ENCODE measurements around the gene ECD. TPM values are rescaled to one million over a fixed set of nuclear protein-coding genes. Genes with fewer than 3 reads are reported as not detected.
"Not testable (repeated sequence)": the region's sequence is repeated elsewhere in the genome, so short reads cannot be mapped to it uniquely, and the experiment has no call there.

ECD gene
- total RNA-seq, 1 donor from 2014 or later = 23.5 TPM

DNA sequence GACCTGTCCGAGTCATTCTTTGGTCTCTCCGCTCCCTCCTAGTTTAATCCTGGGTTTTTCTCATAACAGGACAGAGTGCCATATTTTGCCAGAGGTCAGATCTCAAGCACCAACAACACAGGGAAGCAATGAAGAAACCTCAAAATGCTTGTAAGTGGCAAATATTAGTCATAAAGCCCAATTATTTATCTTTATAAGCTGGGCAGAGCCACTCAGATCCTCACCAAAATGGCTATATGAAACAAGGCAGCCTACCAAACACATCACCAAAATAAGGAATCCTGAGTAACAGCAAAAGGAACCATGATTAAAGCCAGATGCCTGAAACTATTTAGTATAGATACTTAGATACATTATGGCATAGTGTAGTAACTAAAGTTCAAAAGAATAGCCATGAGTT lies 4.7 kb downstream of the ECD start:
- Histone ChIP-seq H3K36me3 (ENCODE audit: control insufficient read depth in 3 of 3, insufficient read depth in 3 of 3, low read length in 3 of 3) (peaks cover 10 to 17% (median 16%) of the 10 kb centered on the region in 3 donors), H3K9me3 (ENCODE audit: control insufficient read depth in 3 of 3, low read length in 3 of 3) (no peaks in the 10 kb centered on the region), H3K4me1 (ENCODE audit: control insufficient read depth in 3 of 3, insufficient read depth in 3 of 3, low read length in 3 of 3) (peaks cover 5 to 24% (median 14%) of the 10 kb centered on the region in 3 donors), H3K27me3 (ENCODE audit: control insufficient read depth in 3 of 3, insufficient read depth in 3 of 3, low read length in 3 of 3) (no peaks in the 10 kb centered on the region), H3K9ac (ENCODE audit: low read depth in 1 of 3, low read length in 3 of 3) (no peak overlapping the region), H3K27ac (ENCODE audit: low read depth, low read length) (no peak overlapping the region), H3K4me3 (ENCODE audit: low read length in 3 of 3) (no peak overlapping the region)

DNA sequence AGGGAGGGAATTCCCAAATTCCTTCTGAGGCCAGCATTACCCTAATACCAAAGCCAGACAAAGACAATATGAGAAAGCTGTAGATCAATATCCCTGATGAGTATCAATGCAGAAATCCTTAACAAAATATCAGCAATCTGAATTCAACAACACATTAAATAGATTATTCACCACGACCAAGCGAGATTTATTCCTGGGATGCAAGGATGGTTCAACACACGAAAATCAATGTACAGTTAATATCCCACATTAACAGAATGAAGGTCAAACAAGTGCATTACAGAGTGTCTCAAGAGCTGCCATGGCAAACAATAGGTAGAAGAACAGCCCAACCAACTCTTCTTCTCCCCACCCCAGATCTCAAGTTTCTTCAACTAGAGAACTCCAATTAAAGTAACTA lies 6.1 kb downstream of the ECD start:
- H3K36me3 ChIP-seq (ENCODE audit: control insufficient read depth in 3 of 3, insufficient read depth in 3 of 3, low read length in 3 of 3) = peaks cover 10 to 18% (median 17%) of the 10 kb centered on the region in 3 donors
- no peaks in the 10 kb centered on the region for H3K27me3 ChIP-seq (ENCODE audit: control insufficient read depth in 3 of 3, insufficient read depth in 3 of 3, low read length in 3 of 3)
- peaks cover 2 to 18% (median 5%) of the 10 kb centered on the region in 3 donors for H3K4me1 ChIP-seq (ENCODE audit: control insufficient read depth in 3 of 3, insufficient read depth in 3 of 3, low read length in 3 of 3)

GRCh38 chr10:73161079-73161478 lies 6.7 kb downstream of the ECD start:
- H3K4me1 ChIP-seq (ENCODE audit: control insufficient read depth in 3 of 3, insufficient read depth in 3 of 3, low read length in 3 of 3) = peaks cover 2 to 12% (median 5%) of the 10 kb centered on the region in 3 donors
- no peaks in the 10 kb centered on the region for H3K27me3 ChIP-seq (ENCODE audit: control insufficient read depth in 3 of 3, insufficient read depth in 3 of 3, low read length in 3 of 3)
- H3K27ac ChIP-seq (ENCODE audit: low read depth, low read length) = no peak overlapping the region
- H3K36me3 ChIP-seq (ENCODE audit: control insufficient read depth in 3 of 3, insufficient read depth in 3 of 3, low read length in 3 of 3) = peaks cover 10 to 24% (median 21%) of the 10 kb centered on the region in 3 donors
- H3K4me3 ChIP-seq (ENCODE audit: low read length in 3 of 3) = no peak overlapping the region
- H3K9me3 ChIP-seq (ENCODE audit: control insufficient read depth in 3 of 3, low read length in 3 of 3) = no peaks in the 10 kb centered on the region
- H3K9ac ChIP-seq (ENCODE audit: low read depth in 1 of 3, low read length in 3 of 3) = no peak overlapping the region

More for the DNA sequence above, 6.1 kb downstream of the ECD start:
- no peak overlapping the region for H3K4me3 ChIP-seq (ENCODE audit: low read length in 3 of 3)
- H3K9me3 ChIP-seq (ENCODE audit: control insufficient read depth in 3 of 3, low read length in 3 of 3) = no peaks in the 10 kb centered on the region
- H3K27ac ChIP-seq (ENCODE audit: low read depth, low read length) = no peak overlapping the region
- no peak overlapping the region for H3K9ac ChIP-seq (ENCODE audit: low read depth in 1 of 3, low read length in 3 of 3)

GRCh38 chr10:73159038-73159648 lies 8.7 kb downstream of the ECD start:
- Histone ChIP-seq H3K27ac (ENCODE audit: low read depth, low read length) (no peak overlapping the region), H3K4me3 (ENCODE audit: low read length in 3 of 3) (no peak overlapping the region), H3K9ac (ENCODE audit: low read depth in 1 of 3, low read length in 3 of 3) (no peak overlapping the region), H3K9me3 (ENCODE audit: control insufficient read depth in 3 of 3, low read length in 3 of 3) (no peaks in the 10 kb centered on the region), H3K27me3 (ENCODE audit: control insufficient read depth in 3 of 3, insufficient read depth in 3 of 3, low read length in 3 of 3) (no peaks in the 10 kb centered on the region), H3K36me3 (ENCODE audit: control insufficient read depth in 3 of 3, insufficient read depth in 3 of 3, low read length in 3 of 3) (peaks cover 10 to 31% (median 25%) of the 10 kb centered on the region in 3 donors), H3K4me1 (ENCODE audit: control insufficient read depth in 3 of 3, insufficient read depth in 3 of 3, low read length in 3 of 3) (peaks cover 2 to 9% (median 5%) of the 10 kb centered on the region in 3 donors)

DNA sequence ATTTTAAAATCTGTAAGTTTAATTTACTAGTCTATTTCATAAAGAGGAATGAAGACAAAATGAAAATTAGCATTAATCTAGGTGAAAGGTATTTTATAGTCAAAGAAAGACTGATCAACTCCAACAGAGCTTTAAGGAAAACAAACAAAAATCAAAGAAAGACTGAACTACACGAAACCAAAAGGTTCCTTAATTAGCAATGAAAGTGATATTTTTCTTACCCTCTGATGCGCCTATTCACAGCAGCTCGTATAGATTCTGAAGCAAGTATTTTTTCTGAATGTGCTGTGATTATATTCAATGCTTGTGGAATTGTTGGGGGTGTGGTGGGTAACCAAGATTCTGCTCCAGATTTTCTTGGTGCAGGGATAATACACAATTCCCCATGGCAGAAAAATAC lies 11.8 kb downstream of the ECD start:
- Histone ChIP-seq H3K4me1 (ENCODE audit: control insufficient read depth in 3 of 3, insufficient read depth in 3 of 3, low read length in 3 of 3) (no peaks in the 10 kb centered on the region), H3K36me3 (ENCODE audit: control insufficient read depth in 3 of 3, insufficient read depth in 3 of 3, low read length in 3 of 3) (peaks cover 10 to 31% (median 24%) of the 10 kb centered on the region in 3 donors)

GRCh38 chr10:73152009-73152408 lies 15.8 kb downstream of the ECD start:
- Histone ChIP-seq H3K9me3 (ENCODE audit: control insufficient read depth in 3 of 3, low read length in 3 of 3) (no peaks in the 10 kb centered on the region), H3K9ac (ENCODE audit: low read depth in 1 of 3, low read length in 3 of 3) (no peak overlapping the region), H3K27ac (ENCODE audit: low read depth, low read length) (no peak overlapping the region), H3K27me3 (ENCODE audit: control insufficient read depth in 3 of 3, insufficient read depth in 3 of 3, low read length in 3 of 3) (no peaks in the 10 kb centered on the region), H3K4me1 (ENCODE audit: control insufficient read depth in 3 of 3, insufficient read depth in 3 of 3, low read length in 3 of 3) (no peaks in the 10 kb centered on the region), H3K36me3 (ENCODE audit: control insufficient read depth in 3 of 3, insufficient read depth in 3 of 3, low read length in 3 of 3) (peaks cover 14 to 46% (median 33%) of the 10 kb centered on the region in 3 donors), H3K4me3 (ENCODE audit: low read length in 3 of 3) (no peak overlapping the region)

More for the DNA sequence above, 11.8 kb downstream of the ECD start:
- Histone ChIP-seq H3K9me3 (ENCODE audit: control insufficient read depth in 3 of 3, low read length in 3 of 3) (no peaks in the 10 kb centered on the region), H3K27ac (ENCODE audit: low read depth, low read length) (no peak overlapping the region), H3K4me3 (ENCODE audit: low read length in 3 of 3) (no peak overlapping the region), H3K9ac (ENCODE audit: low read depth in 1 of 3, low read length in 3 of 3) (no peak overlapping the region), H3K27me3 (ENCODE audit: control insufficient read depth in 3 of 3, insufficient read depth in 3 of 3, low read length in 3 of 3) (no peaks in the 10 kb centered on the region)

- peaks cover 23 to 45% (median 36%) of the 10 kb centered on the region in 3 donors for H3K36me3 ChIP-seq (ENCODE audit: control insufficient read depth in 3 of 3, insufficient read depth in 3 of 3, low read length in 3 of 3)
Observed at GRCh38 chr10:73150633-73151413, 17.0 kb downstream of the ECD start.

GRCh38 chr10:73141603-73142002 lies 26.2 kb downstream of the ECD start:
- H3K36me3 ChIP-seq (ENCODE audit: control insufficient read depth in 3 of 3, insufficient read depth in 3 of 3, low read length in 3 of 3) = peaks cover 31 to 52% (median 50%) of the 10 kb centered on the region in 3 donors
- no peaks in the 10 kb centered on the region for H3K4me1 ChIP-seq (ENCODE audit: control insufficient read depth in 3 of 3, insufficient read depth in 3 of 3, low read length in 3 of 3)

More at GRCh38 chr10:73150633-73151413, 17.0 kb downstream of the ECD start:
- not testable (repeated sequence) for H3K9ac ChIP-seq (ENCODE audit: low read depth in 1 of 3, low read length in 3 of 3); H3K27me3 ChIP-seq (ENCODE audit: control insufficient read depth in 3 of 3, insufficient read depth in 3 of 3, low read length in 3 of 3); H3K4me3 ChIP-seq (ENCODE audit: low read length in 3 of 3); H3K4me1 ChIP-seq (ENCODE audit: control insufficient read depth in 3 of 3, insufficient read depth in 3 of 3, low read length in 3 of 3); H3K27ac ChIP-seq (ENCODE audit: low read depth, low read length); H3K9me3 ChIP-seq (ENCODE audit: control insufficient read depth in 3 of 3, low read length in 3 of 3)

DNA sequence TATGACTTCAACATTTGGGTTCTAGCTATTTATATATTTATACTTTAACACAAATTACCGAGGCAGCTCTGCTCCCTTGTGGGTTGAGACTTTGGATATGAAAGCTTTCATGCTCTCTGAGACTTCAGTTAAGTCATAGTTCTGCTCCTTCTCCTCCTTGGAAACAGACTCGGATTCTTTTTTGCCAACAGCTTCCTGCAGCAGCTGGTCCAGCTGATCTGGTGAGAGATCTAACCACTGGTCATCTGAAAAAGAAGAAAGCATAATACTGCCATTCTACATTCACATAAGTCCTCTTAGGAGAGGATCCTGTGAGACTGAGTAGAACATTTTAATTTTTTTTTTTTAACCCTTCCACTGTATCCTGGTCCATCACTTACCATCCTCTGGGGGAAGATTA lies 28.6 kb downstream of the ECD start:
- H3K36me3 ChIP-seq (ENCODE audit: control insufficient read depth in 3 of 3, insufficient read depth in 3 of 3, low read length in 3 of 3) = peaks cover 33 to 59% (median 49%) of the 10 kb centered on the region in 3 donors
- no peak overlapping the region for H3K9ac ChIP-seq (ENCODE audit: low read depth in 1 of 3, low read length in 3 of 3)

More at GRCh38 chr10:73141603-73142002, 26.2 kb downstream of the ECD start:
- Histone ChIP-seq H3K9me3 (ENCODE audit: control insufficient read depth in 3 of 3, low read length in 3 of 3) (no peaks in the 10 kb centered on the region), H3K4me3 (ENCODE audit: low read length in 3 of 3) (no peak overlapping the region), H3K9ac (ENCODE audit: low read depth in 1 of 3, low read length in 3 of 3) (no peak overlapping the region), H3K27me3 (ENCODE audit: control insufficient read depth in 3 of 3, insufficient read depth in 3 of 3, low read length in 3 of 3) (no peaks in the 10 kb centered on the region), H3K27ac (ENCODE audit: low read depth, low read length) (no peak overlapping the region)

DNA sequence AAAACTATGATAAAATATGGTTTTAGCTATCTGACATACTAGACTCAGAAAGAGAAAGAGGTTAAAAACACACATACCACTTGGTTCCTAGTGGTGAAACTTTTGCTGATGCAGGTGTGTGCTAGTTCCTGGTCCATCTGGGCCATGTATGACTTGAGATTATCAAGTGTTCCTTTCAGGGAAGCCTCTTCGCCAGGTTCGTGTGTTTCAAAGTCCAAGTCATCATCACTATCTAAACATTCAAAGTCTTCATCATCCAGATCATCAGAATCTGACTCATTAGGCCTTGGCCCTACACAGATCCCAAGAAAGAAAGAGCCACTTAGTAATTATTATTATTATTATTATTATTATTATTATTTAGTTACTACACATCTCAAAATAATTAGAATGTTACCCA lies 31.2 kb downstream of the ECD start:
- no peaks in the 10 kb centered on the region for H3K4me1 ChIP-seq (ENCODE audit: control insufficient read depth in 3 of 3, insufficient read depth in 3 of 3, low read length in 3 of 3)
- no peak overlapping the region for H3K4me3 ChIP-seq (ENCODE audit: low read length in 3 of 3)
- no peaks in the 10 kb centered on the region for H3K27me3 ChIP-seq (ENCODE audit: control insufficient read depth in 3 of 3, insufficient read depth in 3 of 3, low read length in 3 of 3)
- H3K36me3 ChIP-seq (ENCODE audit: control insufficient read depth in 3 of 3, insufficient read depth in 3 of 3, low read length in 3 of 3) = peaks cover 24 to 62% (median 48%) of the 10 kb centered on the region in 3 donors
- no peak overlapping the region for H3K27ac ChIP-seq (ENCODE audit: low read depth, low read length)
- no peak overlapping the region for H3K9ac ChIP-seq (ENCODE audit: low read depth in 1 of 3, low read length in 3 of 3)
- H3K9me3 ChIP-seq (ENCODE audit: control insufficient read depth in 3 of 3, low read length in 3 of 3) = no peaks in the 10 kb centered on the region

More for the DNA sequence above, 28.6 kb downstream of the ECD start:
- H3K4me1 ChIP-seq (ENCODE audit: control insufficient read depth in 3 of 3, insufficient read depth in 3 of 3, low read length in 3 of 3) = no peaks in the 10 kb centered on the region
- H3K27ac ChIP-seq (ENCODE audit: low read depth, low read length) = no peak overlapping the region
- no peak overlapping the region for H3K4me3 ChIP-seq (ENCODE audit: low read length in 3 of 3)
- no peaks in the 10 kb centered on the region for H3K9me3 ChIP-seq (ENCODE audit: control insufficient read depth in 3 of 3, low read length in 3 of 3)
- no peaks in the 10 kb centered on the region for H3K27me3 ChIP-seq (ENCODE audit: control insufficient read depth in 3 of 3, insufficient read depth in 3 of 3, low read length in 3 of 3)
